ES-I3 (cell line): ENCODE measurements around the gene FKRP.

Experiments
- H3K36me3 ChIP-seq: 2 replicates; pipeline ENCODE4 v1.6.1; 2013; ENCODE audit warnings: mild to moderate bottlenecking, low read length, control low read depth, moderate library complexity; ENCODE audit not compliant: insufficient read depth
- H3K4me1 ChIP-seq: 2 replicates; pipeline ENCODE4 v1.6.1; 2013; ENCODE audit warnings: mild to moderate bottlenecking, control low read depth, low read length; ENCODE audit not compliant: insufficient read depth
- H3K9ac ChIP-seq: 2 replicates; pipeline ENCODE4 v1.6.1; 2013; ENCODE audit warnings: low read depth, mild to moderate bottlenecking, low read length, moderate library complexity
- H3K9me3 ChIP-seq: 2 replicates; pipeline ENCODE4 v1.6.1; 2013; ENCODE audit warnings: mild to moderate bottlenecking, low read length, moderate library complexity; ENCODE audit not compliant: control insufficient read depth, insufficient read depth

Gene FKRP

GRCh38 chr19:46716672-46717033 is 29.2 kb upstream of the FKRP start:
- Histone ChIP-seq H3K36me3 (no peaks in the 10 kb centered on the region), H3K4me1 (peaks cover 5% of the 10 kb centered on the region; the same call in 1 of the 2 replicates), H3K9me3 (no peaks in the 10 kb centered on the region), H3K9ac (peak overlapping the region; percentile 91)

GRCh38 chr19:46717034-46717715 is 28.7 kb upstream of the FKRP start, which contains the start of gene PRKD2:
TSS of gene PRKD2 (minus strand) at chr19:46717114. CDS start at chr19:46716370, 744 bp downstream.
- Histone ChIP-seq H3K36me3 (peaks cover 4% of the 10 kb centered on the region; the same call in 1 of the 2 replicates), H3K4me1 (peaks cover 5% of the 10 kb centered on the region; the same call in 1 of the 2 replicates), H3K9me3 (no peaks in the 10 kb centered on the region), H3K9ac (peak within 1 kb of the TSS; percentile 91)

GRCh38 chr19:46717716-46718143 is 28.1 kb upstream of the FKRP start:
- peak overlapping the region; percentile 52; the same call in 1 of the 2 replicates for H3K9ac ChIP-seq
- peaks cover 4% of the 10 kb centered on the region; the same call in 1 of the 2 replicates for H3K36me3 ChIP-seq
- peaks cover 5% of the 10 kb centered on the region; the same call in 1 of the 2 replicates for H3K4me1 ChIP-seq

GRCh38 chr19:46718157-46718933 is 27.5 kb upstream of the FKRP start:
- no peak overlapping the region for H3K9ac ChIP-seq
- peaks cover 4% of the 10 kb centered on the region; the same call in 1 of the 2 replicates for H3K36me3 ChIP-seq
- H3K4me1 ChIP-seq, result peaks cover 5% of the 10 kb centered on the region; the same call in 1 of the 2 replicates
- no peaks in the 10 kb centered on the region for H3K9me3 ChIP-seq

More at GRCh38 chr19:46717716-46718143, 28.1 kb upstream of the FKRP start:
- no peaks in the 10 kb centered on the region for H3K9me3 ChIP-seq

- Histone ChIP-seq H3K9ac (no peak overlapping the region), H3K36me3 (peaks cover 4% of the 10 kb centered on the region; the same call in 1 of the 2 replicates), H3K4me1 (peaks cover 5% of the 10 kb centered on the region; the same call in 1 of the 2 replicates), H3K9me3 (no peaks in the 10 kb centered on the region)
These were observed 26.8 kb upstream of the FKRP start for GRCh38 chr19:46718934-46719622.

GRCh38 chr19:46719629-46720502 is 26.0 kb upstream of the FKRP start:
- peaks cover 1% of the 10 kb centered on the region; the same call in 1 of the 2 replicates for H3K4me1 ChIP-seq
- H3K9ac ChIP-seq, result no peak overlapping the region
- H3K36me3 ChIP-seq, result peaks cover 4% of the 10 kb centered on the region; the same call in 1 of the 2 replicates
- H3K9me3 ChIP-seq, result no peaks in the 10 kb centered on the region

GRCh38 chr19:46720503-46721239 is 25.2 kb upstream of the FKRP start:
- peaks cover 4% of the 10 kb centered on the region; the same call in 1 of the 2 replicates for H3K36me3 ChIP-seq
- H3K9ac ChIP-seq, result no peak overlapping the region; the same call in 1 of the 2 replicates
- H3K9me3 ChIP-seq, result no peaks in the 10 kb centered on the region
- no peaks in the 10 kb centered on the region for H3K4me1 ChIP-seq

GRCh38 chr19:46721269-46722003 is 24.4 kb upstream of the FKRP start:
- no peaks in the 10 kb centered on the region for H3K9me3 ChIP-seq
- peaks cover 4% of the 10 kb centered on the region; the same call in 1 of the 2 replicates for H3K36me3 ChIP-seq
- H3K9ac ChIP-seq, result no peak overlapping the region
- peaks cover under 1% of the 10 kb centered on the region; the same call in 1 of the 2 replicates for H3K4me1 ChIP-seq

GRCh38 chr19:46722004-46722380 is 23.9 kb upstream of the FKRP start:
- H3K4me1 ChIP-seq, result peaks cover 5% of the 10 kb centered on the region; the same call in 1 of the 2 replicates
- no peak overlapping the region for H3K9ac ChIP-seq
- H3K9me3 ChIP-seq, result no peaks in the 10 kb centered on the region
- peaks cover 9% of the 10 kb centered on the region for H3K36me3 ChIP-seq

- H3K4me1 ChIP-seq, result peaks cover 5% of the 10 kb centered on the region; the same call in 1 of the 2 replicates
- peaks cover 9% of the 10 kb centered on the region for H3K36me3 ChIP-seq
- no peak overlapping the region for H3K9ac ChIP-seq
These were observed 23.3 kb upstream of the FKRP start for GRCh38 chr19:46722421-46723022.

GRCh38 chr19:46723023-46723461 is 22.8 kb upstream of the FKRP start:
- Histone ChIP-seq H3K9ac (no peak overlapping the region), H3K4me1 (peaks cover 5% of the 10 kb centered on the region; the same call in 1 of the 2 replicates), H3K9me3 (no peaks in the 10 kb centered on the region), H3K36me3 (peaks cover 10% of the 10 kb centered on the region)

More at GRCh38 chr19:46722421-46723022, 23.3 kb upstream of the FKRP start:
- no peaks in the 10 kb centered on the region for H3K9me3 ChIP-seq

GRCh38 chr19:46723471-46723870 is 22.4 kb upstream of the FKRP start:
- Histone ChIP-seq H3K9ac (no peak overlapping the region), H3K36me3 (peaks cover 12% of the 10 kb centered on the region), H3K4me1 (peaks cover 5% of the 10 kb centered on the region; the same call in 1 of the 2 replicates), H3K9me3 (no peaks in the 10 kb centered on the region)
